Fibroblast of lung (primary cell): Measurements from ENCODE around the gene DISP2. TPM values are rescaled to one million over a fixed set of nuclear protein-coding genes. Genes with fewer than 3 reads are reported as not detected.

Experiments
- DNase-seq, 2 donors: peaks; one replicate each; pipeline versions ENCODE4 v3.0.0 to v3.0.0-alpha.2; 2010; ENCODE audit warnings: low read depth in 2 of 2
- H2AFZ ChIP-seq: 2 replicates; pipeline ENCODE4 v1.5.1; 2012; ENCODE audit warnings: low read length, control low read depth, inconsistent platforms
- H3K27ac ChIP-seq: 2 replicates; pipeline ENCODE4 v1.5.1; 2011; ENCODE audit warnings: low read length, control low read depth; ENCODE audit not compliant: insufficient read depth
- H3K27me3 ChIP-seq: 2 replicates; pipeline ENCODE4 v1.5.1; 2011; ENCODE audit warnings: mild to moderate bottlenecking, low read length; ENCODE audit not compliant: control insufficient read depth, insufficient read depth
- H3K36me3 ChIP-seq: 2 replicates; pipeline ENCODE4 v1.5.1; 2011; ENCODE audit warnings: low read length; ENCODE audit not compliant: control insufficient read depth, insufficient read depth
- H3K4me1 ChIP-seq: 2 replicates; pipeline ENCODE4 v1.5.1; 2011; ENCODE audit warnings: low read length; ENCODE audit not compliant: control insufficient read depth, insufficient read depth; ENCODE audit errors: extremely low read depth
- H3K4me2 ChIP-seq: 2 replicates; pipeline ENCODE4 v1.5.1; 2011; ENCODE audit warnings: low read length, control low read depth; ENCODE audit not compliant: insufficient read depth; ENCODE audit errors: extremely low read depth
- H3K4me3 ChIP-seq, 4 experiments: fragments of 200-600 bp in 1 of 4; sonication (generic) in 1 of 4; replicated peaks in 1 of 4; 2 replicates each; pipeline ENCODE4 v1.5.1; 2011 to 2016; ENCODE audit warnings: low read length in 4 of 4, low read depth in 3 of 4, mild to moderate bottlenecking in 3 of 4, control low read depth in 2 of 4, inconsistent platforms in 1 of 4, mixed read lengths in 1 of 4; ENCODE audit not compliant: insufficient read depth in 1 of 4; ENCODE audit errors: control extremely low read depth in 1 of 4
- H3K79me2 ChIP-seq: 2 replicates; pipeline ENCODE4 v1.5.1; 2012; ENCODE audit warnings: mild to moderate bottlenecking, low read length, inconsistent platforms; ENCODE audit not compliant: control insufficient read depth, insufficient read depth
- H3K9ac ChIP-seq: 2 replicates; pipeline ENCODE4 v1.5.1; 2011; ENCODE audit warnings: mild to moderate bottlenecking, low read length, control low read depth; ENCODE audit not compliant: insufficient read depth
- H3K9me3 ChIP-seq: 2 replicates; pipeline ENCODE4 v1.5.1; 2012; ENCODE audit warnings: low read depth, low read length; ENCODE audit not compliant: control insufficient read depth, insufficient read depth
- H4K20me1 ChIP-seq: 2 replicates; pipeline ENCODE4 v1.5.1; 2011; ENCODE audit warnings: low read length; ENCODE audit not compliant: control insufficient read depth, insufficient read depth; ENCODE audit errors: extremely low read depth
- EZH2 ChIP-seq: IDR thresholded peaks from 2 replicates; pipeline ENCODE4 v1.5.1; 2012; ENCODE audit warnings: low read length, control low read depth, mild to moderate bottlenecking; ENCODE audit errors: missing control alignments
- polyA plus RNA-seq, 2 donors: library from polyadenylated mRNA; depleted of rRNA in 1 of 2; stranded (reverse) in 1 of 2; unstranded in 1 of 2; fragments of >200 nt; gene quantifications; 2 replicates each; pipeline ENCODE4 v1.2.1, GENCODE V29; 2011 to 2012; ENCODE audit warnings: missing spikeins in 1 of 2
- total RNA-seq: library from RNA; depleted of rRNA; stranded (reverse); fragments of >200 nt; gene quantifications from 2 replicates; pipeline ENCODE4 v1.2.1, GENCODE V29; 2014
- TF ChIP-seq, protein P1 (sequence below), 2 donors: IDR thresholded peaks in 1 of 2; conservative IDR thresholded peaks in 1 of 2; 1 replicate in 1 of 2; 2 replicates in 1 of 2; pipeline ENCODE4 v1.5.1; 2011 to 2012; ENCODE audit warnings: low read length in 2 of 2, control low read depth in 1 of 2, inconsistent platforms in 1 of 2, low read depth in 1 of 2, mild to moderate bottlenecking in 1 of 2

The DISP2 gene
- total and polyA plus RNA-seq, 2 donors (not counting 1 experiment from before 2014, with no cell fraction given): under 0.01 to 0.11 TPM

- TF ChIP-seq EZH2: no peak
- TF ChIP-seq, protein P1, sequence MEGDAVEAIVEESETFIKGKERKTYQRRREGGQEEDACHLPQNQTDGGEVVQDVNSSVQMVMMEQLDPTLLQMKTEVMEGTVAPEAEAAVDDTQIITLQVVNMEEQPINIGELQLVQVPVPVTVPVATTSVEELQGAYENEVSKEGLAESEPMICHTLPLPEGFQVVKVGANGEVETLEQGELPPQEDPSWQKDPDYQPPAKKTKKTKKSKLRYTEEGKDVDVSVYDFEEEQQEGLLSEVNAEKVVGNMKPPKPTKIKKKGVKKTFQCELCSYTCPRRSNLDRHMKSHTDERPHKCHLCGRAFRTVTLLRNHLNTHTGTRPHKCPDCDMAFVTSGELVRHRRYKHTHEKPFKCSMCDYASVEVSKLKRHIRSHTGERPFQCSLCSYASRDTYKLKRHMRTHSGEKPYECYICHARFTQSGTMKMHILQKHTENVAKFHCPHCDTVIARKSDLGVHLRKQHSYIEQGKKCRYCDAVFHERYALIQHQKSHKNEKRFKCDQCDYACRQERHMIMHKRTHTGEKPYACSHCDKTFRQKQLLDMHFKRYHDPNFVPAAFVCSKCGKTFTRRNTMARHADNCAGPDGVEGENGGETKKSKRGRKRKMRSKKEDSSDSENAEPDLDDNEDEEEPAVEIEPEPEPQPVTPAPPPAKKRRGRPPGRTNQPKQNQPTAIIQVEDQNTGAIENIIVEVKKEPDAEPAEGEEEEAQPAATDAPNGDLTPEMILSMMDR (conservative IDR thresholded peaks at IDR 0.05 in 1 of 2, IDR thresholded peaks at IDR 0.05 in 1 of 2; ENCODE audit: low read depth in 1 of 2, low read length in 2 of 2): no peak
- Histone ChIP-seq H3K4me2 (no peak overlapping the region), H3K79me2 (no peaks in the 10 kb centered on the region), H3K4me1 (peaks cover 2% of the 10 kb centered on the region), H3K4me3 (no peak overlapping the region), H3K36me3 (no peaks in the 10 kb centered on the region), H3K27ac (no peak overlapping the region), H2AFZ (no peak overlapping the region), H4K20me1 (no peaks in the 10 kb centered on the region), H3K9ac (no peak overlapping the region), H3K27me3 (peaks cover 22% of the 10 kb centered on the region), H3K9me3 (no peaks in the 10 kb centered on the region)
- no peak for DNase-seq
Measured at GRCh38 chr15:40313531-40314398, 44.3 kb upstream of the DISP2 start.

GRCh38 chr15:40314723-40315276 lies 43.2 kb upstream of the DISP2 start:
- no peaks in the 10 kb centered on the region for H3K79me2 ChIP-seq
- H3K36me3 ChIP-seq: no peaks in the 10 kb centered on the region
- no peak overlapping the region for H2AFZ ChIP-seq
- H3K27ac ChIP-seq: no peak overlapping the region
- peaks cover 22% of the 10 kb centered on the region for H3K27me3 ChIP-seq
- DNase-seq: peak in 1 of 2 donors; percentile 47
- H3K4me2 ChIP-seq: no peak overlapping the region
- no peak for TF ChIP-seq EZH2
- TF ChIP-seq, protein P1 (conservative IDR thresholded peaks at IDR 0.05 in 1 of 2, IDR thresholded peaks at IDR 0.05 in 1 of 2; ENCODE audit: low read depth in 1 of 2, low read length in 2 of 2): no peak
- H3K9ac ChIP-seq: no peak overlapping the region
- peaks cover 2% of the 10 kb centered on the region for H3K4me1 ChIP-seq
- H4K20me1 ChIP-seq: no peaks in the 10 kb centered on the region
- no peak overlapping the region for H3K4me3 ChIP-seq
- no peaks in the 10 kb centered on the region for H3K9me3 ChIP-seq

- no peak overlapping the region for H3K27ac ChIP-seq
- H3K4me1 ChIP-seq: peaks cover 2% of the 10 kb centered on the region
- no peak for DNase-seq
Measured at GRCh38 chr15:40316931-40317330, 41.1 kb upstream of the DISP2 start.

More at GRCh38 chr15:40316931-40317330, 41.1 kb upstream of the DISP2 start:
- H3K4me2 ChIP-seq: no peak overlapping the region
- H3K36me3 ChIP-seq: no peaks in the 10 kb centered on the region
- H3K9ac ChIP-seq: no peak overlapping the region
- no peak overlapping the region for H3K4me3 ChIP-seq
- no peaks in the 10 kb centered on the region for H3K9me3 ChIP-seq
- no peak overlapping the region for H2AFZ ChIP-seq
- TF ChIP-seq, protein P1 (conservative IDR thresholded peaks at IDR 0.05 in 1 of 2, IDR thresholded peaks at IDR 0.05 in 1 of 2; ENCODE audit: low read depth in 1 of 2, low read length in 2 of 2): no peak
- TF ChIP-seq EZH2: no peak
- peaks cover 10% of the 10 kb centered on the region for H3K27me3 ChIP-seq
- no peaks in the 10 kb centered on the region for H4K20me1 ChIP-seq
- no peaks in the 10 kb centered on the region for H3K79me2 ChIP-seq
